Natural killer cell (primary cell): ENCODE measurements around the gene ADGRB2. TPM values are rescaled to one million over a fixed set of nuclear protein-coding genes. Genes with fewer than 3 reads are reported as not detected.

Experiments
- ATAC-seq, 3 donors: fragments of 150-1000 bp in 2 of 3; fragments of 200-7000 bp in 1 of 3; cut with Tn5 transposase; 1 replicate in 1 of 3; 2 replicates in 2 of 3; pipeline ENCODE4 v1.10.0; 2021; ENCODE audit warnings: mild to moderate bottlenecking in 2 of 3, moderate library complexity in 2 of 3
- DNase-seq, 2 donors: peaks; one replicate each; pipeline versions ENCODE4 v3.0.0 to v3.0.0-alpha.2; 2013 to 2021; ENCODE audit warnings: mixed read lengths in 1 of 2
- H3K27ac ChIP-seq: one replicate; pipeline ENCODE4 v1.5.1; 2013; ENCODE audit warnings: mild to moderate bottlenecking, low read length
- H3K27me3 ChIP-seq: one replicate; pipeline ENCODE4 v1.6.1; 2013; ENCODE audit warnings: low read length; ENCODE audit not compliant: control insufficient read depth, insufficient read depth
- H3K36me3 ChIP-seq: one replicate; pipeline ENCODE4 v1.6.1; 2013; ENCODE audit warnings: low read length; ENCODE audit not compliant: control insufficient read depth, insufficient read depth
- H3K4me1 ChIP-seq: one replicate; pipeline ENCODE4 v1.6.1; 2013; ENCODE audit warnings: low read length; ENCODE audit not compliant: control insufficient read depth, insufficient read depth
- H3K4me3 ChIP-seq: one replicate; pipeline ENCODE4 v1.5.1; 2013; ENCODE audit warnings: low read length
- H3K9me3 ChIP-seq: one replicate; pipeline ENCODE4 v1.6.1; 2013; ENCODE audit warnings: low read length; ENCODE audit not compliant: control insufficient read depth, insufficient read depth
- H3K27ac Mint-ChIP-seq, 2 donors: one replicate each; pipeline ENCODE4 v1.8.0; 2022; ENCODE audit warnings: mild to moderate bottlenecking in 2 of 2, mixed read lengths in 2 of 2, moderate library complexity in 1 of 2
- H3K27me3 Mint-ChIP-seq, 2 donors: one replicate each; pipeline ENCODE4 v1.8.0; 2022; ENCODE audit warnings: low read depth in 2 of 2, mixed read lengths in 2 of 2
- H3K36me3 Mint-ChIP-seq: one replicate; pipeline ENCODE4 v1.8.0; 2022; ENCODE audit warnings: mixed read lengths
- H3K4me1 Mint-ChIP-seq, 2 donors: one replicate each; pipeline ENCODE4 v1.8.0; 2022; ENCODE audit warnings: mixed read lengths in 2 of 2
- H3K4me3 Mint-ChIP-seq: one replicate; pipeline ENCODE4 v1.8.0; 2022; ENCODE audit warnings: mild to moderate bottlenecking, moderate library complexity, mixed read lengths
- H3K9me3 Mint-ChIP-seq, 2 donors: one replicate each; pipeline ENCODE4 v1.8.0; 2022; ENCODE audit warnings: mixed read lengths in 2 of 2
- CTCF ChIP-seq: fragments of 200-600 bp; IDR thresholded peaks from one replicate; pipeline ENCODE4 v1.8.0; 2022; ENCODE audit warnings: antibody characterized with exemption
- WGBS: methylation state at CpG from one replicate; pipeline ENCODE4 v1.1.7; 2013; ENCODE audit warnings: missing lambda C conversion rate; ENCODE audit not compliant: insufficient coverage; 5-methylcytosine and 5-hydroxymethylcytosine counted together
- intact Hi-C: fragments of 100-400 bp; cut with micrococcal nuclease; formaldehyde crosslinking; loops from one replicate; pipeline ENCODE4 v1.14.2; 2022
- total RNA-seq, 4 donors: library from RNA; stranded (reverse); fragments of 120-200 nt in 1 of 4; gene quantifications; one replicate each; pipeline versions ENCODE4 v1.2.3 to v1.2.4, GENCODE V29; 2013 to 2022

ADGRB2 gene
- total RNA-seq, 3 donors from 2014 or later (not counting 1 experiment from before 2014, with no cell fraction given), result 7.6 to 19.9 (median 12.8) TPM

GRCh38 chr1:31696242-31696641 lies 67.9 kb downstream of the ADGRB2 start:
- Histone ChIP-seq H3K9me3 (no peaks in the 10 kb centered on the region), H3K4me1 (peaks cover 29% of the 10 kb centered on the region), H3K36me3 (no peaks in the 10 kb centered on the region), H3K27me3 (no peaks in the 10 kb centered on the region), H3K27ac (no peak overlapping the region), H3K4me3 (no peak overlapping the region)
- H3K4me1 Mint-ChIP-seq, result peaks cover 32 to 40% of the 10 kb centered on the region in 2 donors
- no peaks in the 10 kb centered on the region for H3K36me3 Mint-ChIP-seq
- no peaks in the 10 kb centered on the region for H3K9me3 Mint-ChIP-seq
- ATAC-seq (no peak), DNase-seq (no peak)
- H3K27me3 Mint-ChIP-seq, result no peaks in the 10 kb centered on the region
- no peak for TF ChIP-seq CTCF
- H3K27ac Mint-ChIP-seq, result no peak overlapping the region
- H3K4me3 Mint-ChIP-seq, result no peak overlapping the region
- intact Hi-C loops, result no loop called here
- WGBS, result 97% methylated on average over 4 of the region's 4 CpGs

GRCh38 chr1:31695327-31695726 lies 68.8 kb downstream of the ADGRB2 start:
- TF ChIP-seq CTCF, result no peak
- intact Hi-C loops, result no loop called here
- Histone ChIP-seq H3K4me1 (peaks cover 20% of the 10 kb centered on the region), H3K27ac (no peak overlapping the region), H3K36me3 (no peaks in the 10 kb centered on the region), H3K4me3 (no peak overlapping the region), H3K27me3 (no peaks in the 10 kb centered on the region), H3K9me3 (no peaks in the 10 kb centered on the region)
- Mint-ChIP-seq H3K27ac (no peak overlapping the region), H3K4me3 (no peak overlapping the region), H3K27me3 (no peaks in the 10 kb centered on the region), H3K4me1 (peaks cover 24 to 31% of the 10 kb centered on the region in 2 donors), H3K9me3 (no peaks in the 10 kb centered on the region), H3K36me3 (no peaks in the 10 kb centered on the region)
- ATAC-seq, result no peak
- DNase-seq, result no peak
- WGBS, result 83% methylated on average over 5 of the region's 5 CpGs

GRCh38 chr1:31694964-31695313 lies 69.2 kb downstream of the ADGRB2 start:
- ATAC-seq (no peak), DNase-seq (no peak)
- H3K9me3 Mint-ChIP-seq, result no peaks in the 10 kb centered on the region
- Histone ChIP-seq H3K36me3 (no peaks in the 10 kb centered on the region), H3K4me1 (peaks cover 16% of the 10 kb centered on the region), H3K27ac (no peak overlapping the region), H3K4me3 (no peak overlapping the region), H3K27me3 (no peaks in the 10 kb centered on the region), H3K9me3 (no peaks in the 10 kb centered on the region)
- H3K27ac Mint-ChIP-seq, result no peak overlapping the region
- intact Hi-C loops, result no loop called here
- WGBS, result 96% methylated on average over 7 of the region's 8 CpGs
- no peak overlapping the region for H3K4me3 Mint-ChIP-seq
- peaks cover 20 to 27% of the 10 kb centered on the region in 2 donors for H3K4me1 Mint-ChIP-seq
- H3K36me3 Mint-ChIP-seq, result no peaks in the 10 kb centered on the region
- TF ChIP-seq CTCF, result no peak
- H3K27me3 Mint-ChIP-seq, result no peaks in the 10 kb centered on the region
